GM21576 (cell line): ENCODE results near the gene CAMTA2.

Source experiments
- ATAC-seq: cut with Tn5 transposase; IDR thresholded peaks from one replicate; pipeline ENCODE4 v1.9.1; 2021; ENCODE audit warnings: mild to moderate bottlenecking, moderate library complexity; ENCODE audit not compliant: unreplicated experiment

The CAMTA2 gene

DNA sequence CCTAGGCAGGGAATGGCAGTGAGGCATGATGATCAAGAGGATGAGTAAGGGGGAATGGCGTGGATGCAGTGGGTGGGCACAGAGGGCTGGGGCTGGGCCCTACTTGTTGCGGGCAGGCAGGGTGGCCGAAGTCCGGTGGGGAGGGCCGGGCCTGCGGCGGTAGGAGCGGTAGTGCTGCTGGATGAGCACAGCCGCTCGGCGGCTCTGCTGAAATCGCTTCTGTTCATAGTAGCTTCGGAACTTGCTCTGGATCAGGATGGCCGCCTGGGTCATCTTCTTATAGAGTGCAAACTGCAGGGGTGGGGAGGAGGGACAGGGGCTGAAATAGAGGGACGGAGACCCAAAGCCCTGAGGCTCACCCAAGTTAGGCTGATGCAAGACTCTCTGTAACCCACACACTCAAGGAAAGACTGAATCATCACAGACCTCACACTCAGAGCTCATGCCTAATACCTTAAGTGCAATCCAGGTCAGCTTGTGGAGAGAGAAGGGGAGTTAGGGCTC, 18.4 kb downstream of the CAMTA2 start:
- ATAC-seq, result no peak

GRCh38 chr17:4968486-4969046, 18.9 kb downstream of the CAMTA2 start:
- no peak for ATAC-seq

- ATAC-seq, result peak; percentile 50
Observed at GRCh38 chr17:4967539-4968485, 19.7 kb downstream of the CAMTA2 start, which contains the start of gene SPAG7. SPAG7 (minus strand) TSS chr17:4967817; CDS start chr17:4967804, 13 bp downstream.

- ATAC-seq, result peak; percentile 82
Observed at GRCh38 chr17:4966844-4967538, 20.5 kb downstream of the CAMTA2 start.

GRCh38 chr17:4965311-4965986, 22.0 kb downstream of the CAMTA2 start:
- ATAC-seq, result no peak

GRCh38 chr17:4960279-4960922, 27.1 kb downstream of the CAMTA2 start:
- no peak for ATAC-seq

DNA sequence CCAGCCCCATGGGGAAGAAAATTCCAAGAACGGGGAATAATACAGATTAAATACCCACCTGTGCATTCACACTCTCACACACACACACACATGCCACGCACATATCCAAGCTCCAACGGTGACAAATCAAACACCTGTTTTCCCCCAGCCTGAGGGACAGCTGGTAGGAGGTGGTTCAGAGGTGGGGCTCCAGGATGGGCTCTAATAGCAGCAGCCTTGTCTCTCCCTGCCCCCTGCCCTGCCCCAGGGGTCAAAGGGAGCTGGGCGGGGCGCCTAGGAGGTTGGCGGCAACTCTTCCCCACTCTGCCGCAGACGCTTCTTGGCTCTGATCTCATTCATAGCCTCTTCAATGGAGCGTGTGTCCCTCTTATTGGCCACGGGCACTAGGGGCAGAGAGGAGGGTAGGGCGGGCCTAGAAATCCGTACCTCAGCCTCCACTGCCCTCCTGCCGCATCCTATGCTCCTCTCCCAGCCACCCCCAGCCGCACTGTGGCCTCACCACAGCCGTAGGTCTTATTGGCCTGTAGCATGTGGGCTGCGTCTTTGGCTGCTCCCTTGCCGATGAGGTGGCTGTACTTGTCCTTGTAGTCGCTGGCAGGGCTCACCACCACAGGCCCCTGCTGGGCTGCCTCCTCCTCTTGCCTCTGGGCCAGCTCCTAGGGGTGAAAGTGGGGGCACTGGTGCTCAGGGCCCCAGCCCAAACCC, 28.1 kb downstream of the CAMTA2 start:
- no peak for ATAC-seq

- ATAC-seq, result no peak
Observed at GRCh38 chr17:4958102-4958501, 29.4 kb downstream of the CAMTA2 start.

- ATAC-seq, result no peak
Observed at GRCh38 chr17:4956493-4957061, 30.9 kb downstream of the CAMTA2 start.

- no peak for ATAC-seq
Observed at GRCh38 chr17:4955091-4955490, 32.4 kb downstream of the CAMTA2 start.

DNA sequence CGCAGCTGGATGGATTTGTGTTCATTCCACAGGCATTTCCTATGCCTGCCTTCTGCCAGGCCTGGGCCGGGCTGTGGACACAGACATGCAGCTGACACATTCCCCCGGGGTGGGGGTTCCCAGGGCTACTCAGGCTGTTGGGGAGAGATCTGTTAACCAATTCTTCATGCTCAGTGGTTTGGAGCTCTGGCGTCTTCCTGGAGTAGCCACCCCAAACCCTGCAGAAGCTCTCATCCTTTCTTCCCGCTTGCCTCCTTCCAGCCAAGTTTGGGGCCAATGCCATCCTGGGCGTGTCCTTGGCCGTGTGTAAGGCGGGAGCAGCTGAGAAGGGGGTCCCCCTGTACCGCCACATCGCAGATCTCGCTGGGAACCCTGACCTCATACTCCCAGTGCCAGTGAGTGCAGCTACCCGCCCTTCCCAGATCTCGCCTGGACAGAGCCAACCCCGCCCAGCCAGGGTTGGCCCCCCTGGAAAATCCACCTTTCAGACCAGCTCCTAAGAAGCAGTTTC, 34.0 kb downstream of the CAMTA2 start:
- no peak for ATAC-seq

DNA sequence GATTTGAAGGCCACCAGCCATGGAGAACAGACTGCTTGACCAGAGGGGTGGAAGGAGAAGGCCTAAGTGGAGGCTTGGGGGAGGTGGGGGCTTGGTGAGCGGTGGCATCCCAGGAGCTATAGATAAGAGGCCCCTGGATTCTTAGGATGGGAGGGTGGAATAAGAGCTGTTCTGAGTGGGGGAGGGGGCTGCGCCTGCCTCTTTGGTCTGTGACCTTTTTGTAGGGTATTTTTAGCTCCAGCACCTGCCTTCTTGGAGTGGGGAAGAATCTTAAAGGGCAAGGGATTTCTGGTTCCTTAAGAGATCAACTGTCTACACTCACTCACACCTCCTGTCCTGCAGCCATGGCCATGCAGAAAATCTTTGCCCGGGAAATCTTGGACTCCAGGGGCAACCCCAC, 36.0 kb downstream of the CAMTA2 start:
- no peak for ATAC-seq

DNA sequence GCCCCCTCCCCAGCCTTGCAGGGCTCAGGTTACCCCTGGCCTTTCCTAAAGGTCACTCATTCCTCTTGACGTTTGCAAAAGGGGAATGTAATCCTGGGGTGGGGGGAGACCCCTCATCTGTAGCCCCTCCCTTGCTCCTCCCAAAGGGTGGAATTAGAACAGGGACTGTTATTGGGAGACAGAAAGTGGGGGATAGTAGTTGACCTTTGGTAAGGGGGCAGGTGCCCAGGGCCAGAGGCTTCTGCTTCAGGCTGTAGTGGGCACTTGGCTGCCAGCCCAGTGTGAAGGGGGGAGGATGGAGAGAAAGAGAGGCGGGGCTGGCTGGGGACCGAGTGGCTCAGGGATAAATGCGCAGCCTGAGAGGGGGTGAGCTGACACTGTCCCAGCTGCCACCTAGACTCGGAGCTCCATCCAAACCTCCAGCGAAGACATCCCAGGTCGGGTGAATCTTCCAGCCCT, 36.7 kb downstream of the CAMTA2 start, which contains the start of gene ENO3:
TSS of gene ENO3 (plus strand) at position 374 of the 459 bp plus-strand sequence. CDS start 711 bp downstream, outside the sequence.
- no peak for ATAC-seq

DNA sequence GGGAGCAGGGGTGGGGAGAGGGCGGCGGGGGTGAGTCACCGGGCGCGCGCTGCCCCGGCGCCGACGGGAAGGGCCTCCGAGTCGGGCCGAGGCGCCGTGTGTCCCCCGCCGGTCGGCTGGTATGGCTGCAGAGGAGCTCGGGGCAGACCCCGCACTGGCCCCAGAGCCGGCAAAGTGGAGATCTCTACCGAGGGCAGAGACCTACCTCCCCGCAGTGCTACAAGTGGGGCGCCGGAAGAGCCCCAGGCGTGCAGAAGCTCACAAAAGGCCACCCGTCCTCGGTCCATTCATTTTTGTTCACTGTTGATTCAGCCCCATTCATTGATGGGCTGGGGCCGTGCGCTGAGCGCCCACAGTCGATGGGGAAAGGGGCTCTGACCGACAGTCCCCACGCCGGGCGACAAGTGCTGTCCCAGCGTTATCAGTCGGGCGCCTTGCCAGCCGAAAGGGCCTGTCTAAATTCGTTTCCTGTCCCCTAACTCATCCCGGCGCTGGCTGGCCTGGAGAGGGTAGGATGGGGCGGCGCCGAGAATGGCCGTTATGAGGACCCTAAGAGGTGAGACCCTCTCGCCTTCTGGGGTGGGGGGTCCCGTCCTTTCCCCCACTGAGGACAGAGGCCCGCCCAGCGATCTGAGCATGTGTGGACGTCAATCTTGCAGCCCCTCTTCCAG, 37.3 kb downstream of the CAMTA2 start:
- peak; percentile 2 for ATAC-seq

GRCh38 chr17:4949321-4950074, 38.0 kb downstream of the CAMTA2 start:
- peak; percentile 26 for ATAC-seq

DNA sequence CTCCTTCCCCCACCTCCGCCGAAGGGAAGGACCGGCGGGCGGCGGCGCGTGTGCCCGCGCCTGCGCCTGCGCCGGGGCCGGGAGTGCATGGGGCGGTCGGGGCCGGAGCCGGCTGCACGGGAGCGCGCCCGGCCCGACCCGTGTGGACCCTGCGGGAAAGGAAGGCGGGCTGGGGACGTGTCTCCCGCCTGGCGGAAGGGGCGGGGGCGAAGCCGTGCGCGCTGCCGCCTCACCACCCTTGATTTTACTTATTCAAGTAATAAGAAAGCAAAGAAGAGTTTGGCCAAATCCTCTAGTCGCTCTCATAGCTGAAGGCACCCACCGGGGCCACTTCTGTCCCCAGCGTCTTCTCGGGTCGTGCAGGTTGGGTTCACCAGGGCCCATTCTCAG, 38.5 kb downstream of the CAMTA2 start:
- ATAC-seq, result peak; percentile 35

DNA sequence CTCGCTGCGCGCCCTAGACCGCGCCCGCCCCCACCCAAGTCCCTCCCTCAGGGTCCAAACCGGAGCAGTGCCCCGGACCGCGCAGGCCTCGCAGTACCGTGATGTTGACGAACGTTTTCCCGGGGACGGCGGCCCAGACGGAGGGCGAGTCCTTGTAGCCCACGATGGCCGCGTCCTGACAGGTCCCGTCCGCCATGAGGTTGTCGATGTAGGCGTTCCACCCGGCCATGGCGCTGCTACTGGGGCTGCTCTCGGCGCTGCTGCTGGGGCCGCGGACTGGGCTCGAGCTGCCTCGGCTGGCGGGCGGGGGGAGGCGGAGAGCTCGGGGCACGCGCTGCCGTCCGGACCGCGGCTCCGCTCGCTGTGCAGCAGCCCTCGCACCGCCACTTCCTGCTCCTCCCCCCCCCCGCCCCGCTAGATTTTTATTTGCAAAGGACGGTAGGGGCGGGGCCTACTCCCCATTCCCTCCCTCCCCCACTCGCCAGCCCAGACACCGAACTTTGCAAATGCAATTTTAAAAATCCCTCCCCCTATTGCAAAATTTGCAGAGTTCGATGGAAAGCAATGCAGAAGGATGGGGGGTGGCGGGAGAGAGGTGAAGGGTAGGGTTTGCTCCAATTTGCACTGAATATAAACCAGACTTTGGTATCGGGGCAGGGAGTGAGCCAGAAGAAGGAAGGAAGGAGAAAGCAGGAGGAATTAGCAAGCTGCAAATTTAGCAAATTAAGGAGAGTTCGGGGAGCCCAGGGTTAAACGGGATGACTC, 39.1 kb downstream of the CAMTA2 start, which contains the start of gene PFN1:
TSS of gene PFN1 (minus strand) at position 365 of the 765 bp plus-strand sequence. CDS start at position 229, 136 bp downstream.
- ATAC-seq, result peak; percentile 11
